Stimulated activated effector memory CD8-positive, alpha-beta T cell treated with anti-CD3 and anti-CD28 coated beads, Interleukin-12 subunit alpha, Interleukin-12 subunit beta, amount 100 ng/mL, for 72 hours (primary cell): Measurements from ENCODE around the gene OPN5.
"Not testable (repeated sequence)": the region's sequence is repeated elsewhere in the genome, so short reads cannot be mapped to it uniquely, and the experiment has no call there.

ENCODE experiments used
- ATAC-seq: fragments of 150-1000 bp; cut with Tn5 transposase; 2 replicates; pipeline ENCODE4 v1.10.0; 2021
- DNase-seq, 2 donors: peaks; one replicate each; pipeline ENCODE4 v3.0.0; 2021 to 2022; ENCODE audit warnings: low spot score in 2 of 2
- H3K27ac Mint-ChIP-seq: one replicate; pipeline ENCODE4 v1.8.0; 2022; ENCODE audit warnings: mild to moderate bottlenecking, mixed read lengths
- H3K36me3 Mint-ChIP-seq: one replicate; pipeline ENCODE4 v1.8.0; 2022; ENCODE audit warnings: mild to moderate bottlenecking, mixed read lengths
- H3K4me1 Mint-ChIP-seq: one replicate; pipeline ENCODE4 v1.8.0; 2022; ENCODE audit warnings: mixed read lengths
- H3K4me3 Mint-ChIP-seq: one replicate; pipeline ENCODE4 v1.8.0; 2022; ENCODE audit warnings: mild to moderate bottlenecking, mixed read lengths
- H3K9me3 Mint-ChIP-seq: one replicate; pipeline ENCODE4 v1.8.0; 2022; ENCODE audit warnings: mixed read lengths

The OPN5 gene

DNA sequence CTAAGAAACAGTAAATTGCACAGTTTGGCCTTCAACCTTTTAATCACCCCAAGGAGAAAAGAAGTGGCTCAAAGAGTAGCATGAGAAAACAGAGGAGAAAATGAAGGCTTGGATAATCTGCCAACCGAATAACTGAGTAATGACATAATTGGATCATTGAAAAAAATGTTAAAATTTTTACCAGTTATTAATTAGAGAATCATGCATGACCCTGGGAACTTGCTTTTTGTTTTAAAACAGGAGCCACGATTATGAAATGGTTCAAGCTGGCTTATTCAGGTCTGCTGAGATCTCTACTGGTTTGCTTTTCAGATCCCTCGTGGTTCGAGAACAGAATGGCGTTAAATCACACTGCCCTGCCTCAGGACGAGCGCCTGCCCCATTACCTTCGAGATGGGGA is at the start of gene OPN5:
OPN5 (plus strand) TSS at position 301 of the 400 bp plus-strand sequence; CDS start at position 336, 35 bp downstream.
- no peak for DNase-seq
- H3K27ac Mint-ChIP-seq = no peak within 1 kb of the TSS
- no peak within 1 kb of the TSS for H3K4me3 Mint-ChIP-seq
- peaks cover 7% of the 10 kb centered on the region for H3K4me1 Mint-ChIP-seq
- no peaks in the 10 kb centered on the region for H3K36me3 Mint-ChIP-seq
- no peak for ATAC-seq
- no peaks in the 10 kb centered on the region for H3K9me3 Mint-ChIP-seq

GRCh38 chr6:47733879-47734558 is 47.8 kb upstream of the OPN5 start:
- Mint-ChIP-seq H3K27ac (no peak overlapping the region), H3K9me3 (no peaks in the 10 kb centered on the region)

DNA sequence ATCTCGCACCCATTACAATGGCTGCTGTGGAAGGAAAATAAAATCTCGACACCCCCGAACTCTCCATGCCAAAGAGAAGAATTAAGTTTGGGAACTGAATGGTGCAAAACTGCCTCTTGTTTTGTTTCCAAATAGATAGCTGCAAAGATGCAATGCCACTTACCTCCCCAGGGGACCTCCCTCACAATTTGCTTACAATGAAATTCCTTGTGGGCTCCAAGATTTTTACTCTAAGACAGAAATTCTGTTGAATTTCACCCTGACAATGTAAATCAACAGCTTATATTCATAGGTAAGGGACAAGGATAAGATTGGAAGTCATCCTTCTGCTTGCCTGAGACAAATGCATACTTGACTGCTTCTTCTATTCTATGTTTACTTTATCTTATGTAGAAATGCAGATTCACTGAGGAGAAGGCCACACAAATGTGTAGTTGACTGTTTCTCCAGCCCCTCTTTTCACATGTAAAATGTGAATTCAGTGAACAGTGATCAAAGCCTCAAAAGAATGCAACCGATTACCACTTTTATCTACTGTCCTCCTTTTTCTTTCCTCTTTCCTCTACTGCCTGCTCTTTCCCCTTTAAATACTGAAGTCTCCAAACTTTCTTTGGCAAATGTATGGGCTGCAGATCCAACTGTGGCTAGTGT is 46.9 kb upstream of the OPN5 start:
- Mint-ChIP-seq H3K9me3 (no peaks in the 10 kb centered on the region), H3K27ac (no peak overlapping the region), H3K4me1 (no peaks in the 10 kb centered on the region), H3K36me3 (no peaks in the 10 kb centered on the region), H3K4me3 (no peak overlapping the region)
- ATAC-seq (no peak), DNase-seq (no peak)

More at GRCh38 chr6:47733879-47734558, 47.8 kb upstream of the OPN5 start:
- H3K4me3 Mint-ChIP-seq = no peak overlapping the region
- ATAC-seq (no peak), DNase-seq (no peak)
- H3K4me1 Mint-ChIP-seq = no peaks in the 10 kb centered on the region
- H3K36me3 Mint-ChIP-seq = no peaks in the 10 kb centered on the region

DNA sequence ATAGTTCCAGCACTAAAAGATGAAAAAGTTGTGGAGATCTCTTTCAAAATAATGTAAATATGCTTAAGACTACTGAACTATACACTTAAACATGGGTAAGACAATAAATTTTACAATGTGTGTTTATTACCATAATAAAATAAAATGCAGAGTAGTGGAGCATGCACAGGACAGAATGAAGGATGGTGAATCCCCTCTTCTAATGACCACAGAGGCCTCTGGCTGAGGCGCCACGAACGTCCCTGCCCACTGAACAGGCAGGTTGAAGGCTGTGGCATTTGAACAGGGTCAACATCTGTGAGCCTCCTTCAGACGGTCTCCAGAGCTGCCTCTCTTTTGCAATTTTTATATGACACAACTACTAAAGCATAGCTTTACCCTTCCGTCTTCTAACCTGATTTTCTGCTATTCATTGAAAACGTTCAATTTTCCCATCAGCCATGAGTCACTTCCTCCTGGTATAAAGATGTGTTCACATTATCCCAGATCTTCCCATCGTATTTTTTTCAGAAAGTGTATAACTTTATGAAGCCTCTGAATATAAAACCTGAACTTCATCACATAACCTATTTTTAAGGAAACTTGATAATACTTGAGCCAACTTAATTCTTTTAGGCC is 45.6 kb upstream of the OPN5 start:
- H3K4me3 Mint-ChIP-seq = no peak overlapping the region
- H3K36me3 Mint-ChIP-seq = no peaks in the 10 kb centered on the region
- DNase-seq (no peak), ATAC-seq (no peak)
- no peaks in the 10 kb centered on the region for H3K4me1 Mint-ChIP-seq
- no peaks in the 10 kb centered on the region for H3K9me3 Mint-ChIP-seq
- no peak overlapping the region for H3K27ac Mint-ChIP-seq

GRCh38 chr6:47737406-47737805 is 44.4 kb upstream of the OPN5 start:
- ATAC-seq = no peak
- Mint-ChIP-seq H3K9me3 (no peaks in the 10 kb centered on the region), H3K4me3 (no peak overlapping the region), H3K36me3 (no peaks in the 10 kb centered on the region), H3K27ac (no peak overlapping the region), H3K4me1 (no peaks in the 10 kb centered on the region)
- no peak for DNase-seq

GRCh38 chr6:47740714-47741113 is 41.1 kb upstream of the OPN5 start:
- no peak for ATAC-seq
- H3K4me3 Mint-ChIP-seq = no peak overlapping the region
- no peak overlapping the region for H3K27ac Mint-ChIP-seq
- H3K36me3 Mint-ChIP-seq = no peaks in the 10 kb centered on the region
- no peaks in the 10 kb centered on the region for H3K9me3 Mint-ChIP-seq
- DNase-seq = no peak
- no peaks in the 10 kb centered on the region for H3K4me1 Mint-ChIP-seq

DNA sequence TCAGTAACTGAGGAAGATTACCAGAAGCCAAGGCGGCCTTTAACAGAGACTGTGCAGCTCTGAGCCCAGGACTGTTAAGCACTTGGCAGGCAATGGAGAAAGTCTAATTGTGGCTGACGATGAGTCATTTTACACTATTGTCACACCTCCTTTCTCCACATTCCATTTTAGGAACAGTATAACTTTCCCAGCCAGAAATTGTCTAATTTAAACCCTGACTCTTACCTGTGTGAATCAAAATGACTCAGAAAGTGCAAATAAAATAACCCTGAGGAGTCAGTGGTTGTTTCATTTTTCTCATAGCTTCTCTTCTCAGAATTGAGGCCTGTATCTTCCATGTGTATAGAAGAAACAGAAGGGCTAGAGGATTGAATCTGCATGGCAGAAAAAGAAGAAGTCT is 40.0 kb upstream of the OPN5 start:
- Mint-ChIP-seq H3K4me3 (no peak overlapping the region), H3K36me3 (no peaks in the 10 kb centered on the region), H3K9me3 (no peaks in the 10 kb centered on the region), H3K4me1 (no peaks in the 10 kb centered on the region), H3K27ac (no peak overlapping the region)
- ATAC-seq (peak; percentile 83), DNase-seq (no peak)

- no peak overlapping the region for H3K27ac Mint-ChIP-seq
- no peaks in the 10 kb centered on the region for H3K4me1 Mint-ChIP-seq
- ATAC-seq (no peak), DNase-seq (no peak)
- no peaks in the 10 kb centered on the region for H3K9me3 Mint-ChIP-seq
- no peak overlapping the region for H3K4me3 Mint-ChIP-seq
- H3K36me3 Mint-ChIP-seq = no peaks in the 10 kb centered on the region
Observed at GRCh38 chr6:47743744-47744143, 38.1 kb upstream of the OPN5 start.

- DNase-seq, H3K36me3 Mint-ChIP-seq, H3K27ac Mint-ChIP-seq, H3K4me1 Mint-ChIP-seq, H3K4me3 Mint-ChIP-seq, ATAC-seq, H3K9me3 Mint-ChIP-seq: not testable (repeated sequence)
Observed at GRCh38 chr6:47745269-47745668, 36.6 kb upstream of the OPN5 start.

- ATAC-seq (no peak), DNase-seq (no peak)
- H3K4me3 Mint-ChIP-seq = no peak overlapping the region
- no peaks in the 10 kb centered on the region for H3K9me3 Mint-ChIP-seq
- H3K4me1 Mint-ChIP-seq = no peaks in the 10 kb centered on the region
- H3K27ac Mint-ChIP-seq = no peak overlapping the region
- H3K36me3 Mint-ChIP-seq = no peaks in the 10 kb centered on the region
Observed at GRCh38 chr6:47749757-47750156, 32.1 kb upstream of the OPN5 start.

- Mint-ChIP-seq H3K9me3 (no peaks in the 10 kb centered on the region), H3K27ac (no peak overlapping the region), H3K36me3 (no peaks in the 10 kb centered on the region), H3K4me3 (no peak overlapping the region), H3K4me1 (no peaks in the 10 kb centered on the region)
- no peak for DNase-seq
- no peak for ATAC-seq
Observed at GRCh38 chr6:47752801-47753200, 29.0 kb upstream of the OPN5 start.

GRCh38 chr6:47759364-47759763 is 22.5 kb upstream of the OPN5 start:
- H3K36me3 Mint-ChIP-seq = no peaks in the 10 kb centered on the region
- no peak for DNase-seq
- no peak overlapping the region for H3K27ac Mint-ChIP-seq
- H3K4me1 Mint-ChIP-seq = no peaks in the 10 kb centered on the region
- no peaks in the 10 kb centered on the region for H3K9me3 Mint-ChIP-seq
- H3K4me3 Mint-ChIP-seq = no peak overlapping the region
- ATAC-seq = no peak

DNA sequence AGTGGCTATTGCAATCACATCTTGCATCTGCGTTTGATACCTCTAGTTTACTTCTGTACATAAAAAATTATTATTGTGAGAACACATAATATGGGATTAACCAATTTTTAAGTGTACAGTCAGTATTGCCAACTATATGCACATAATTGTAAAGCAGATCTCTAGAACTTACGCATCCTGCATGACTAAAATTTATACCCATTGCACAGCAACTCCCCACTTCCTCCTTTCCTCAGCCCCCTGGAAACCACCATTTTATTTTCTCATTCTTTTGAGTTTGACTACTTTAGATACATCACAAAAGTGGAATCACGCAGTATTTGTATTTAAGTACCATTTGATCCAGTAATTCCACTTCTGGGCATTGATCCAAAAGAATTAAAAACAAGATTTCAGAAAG is 19.3 kb upstream of the OPN5 start:
- Mint-ChIP-seq H3K9me3 (peaks cover 3% of the 10 kb centered on the region), H3K27ac (no peak overlapping the region), H3K4me3 (no peak overlapping the region), H3K36me3 (no peaks in the 10 kb centered on the region), H3K4me1 (no peaks in the 10 kb centered on the region)
- DNase-seq (no peak), ATAC-seq (no peak)

DNA sequence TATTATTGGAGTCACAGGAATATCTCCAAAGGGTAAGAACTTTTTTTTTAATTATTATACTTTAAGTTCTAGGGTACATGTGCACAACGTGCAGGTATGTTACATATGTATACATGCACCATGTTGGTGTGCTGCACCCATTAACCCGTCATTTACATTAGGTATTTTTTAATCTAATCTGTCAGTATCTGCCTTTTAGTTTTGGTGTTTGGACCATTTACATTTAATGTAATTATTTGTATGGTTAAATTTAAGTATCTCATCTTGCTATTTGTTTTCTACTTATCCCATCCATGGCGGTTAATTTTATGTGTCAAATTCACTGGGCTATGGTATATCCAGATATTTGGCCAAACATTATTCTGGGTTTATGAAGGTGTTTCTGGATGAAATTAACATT is 15.4 kb upstream of the OPN5 start:
- H3K4me1 Mint-ChIP-seq = no peaks in the 10 kb centered on the region
- ATAC-seq = no peak
- H3K27ac Mint-ChIP-seq = no peak overlapping the region
- H3K4me3 Mint-ChIP-seq = no peak overlapping the region
- no peaks in the 10 kb centered on the region for H3K36me3 Mint-ChIP-seq
- no peak for DNase-seq
- H3K9me3 Mint-ChIP-seq = peaks cover 3% of the 10 kb centered on the region

GRCh38 chr6:47767102-47767501 is 14.7 kb upstream of the OPN5 start:
- ATAC-seq (no peak), DNase-seq (no peak)
- Mint-ChIP-seq H3K27ac (no peak overlapping the region), H3K36me3 (no peaks in the 10 kb centered on the region), H3K4me3 (no peak overlapping the region), H3K9me3 (peaks cover 3% of the 10 kb centered on the region), H3K4me1 (no peaks in the 10 kb centered on the region)

DNA sequence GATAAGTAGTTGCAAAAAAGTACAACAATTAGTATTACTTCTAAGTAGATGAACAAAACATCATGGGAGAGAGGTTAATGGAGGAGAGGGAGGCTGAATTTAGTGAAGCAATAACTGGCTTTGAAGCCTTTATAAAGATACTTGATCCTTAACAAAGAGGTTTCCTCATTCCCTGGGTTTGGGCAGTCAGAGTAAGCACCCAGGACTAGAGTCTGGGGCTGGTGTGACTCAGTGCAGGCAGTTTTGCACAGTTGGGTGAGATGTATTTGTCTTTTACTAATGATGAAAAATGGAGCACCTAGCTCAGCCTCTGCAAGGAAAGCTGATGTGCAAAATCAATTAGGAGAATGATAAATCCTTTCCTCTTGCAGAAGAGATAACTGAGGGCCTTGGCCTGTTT is 11.8 kb upstream of the OPN5 start:
- H3K27ac Mint-ChIP-seq = no peak overlapping the region
- H3K36me3 Mint-ChIP-seq = no peaks in the 10 kb centered on the region
- H3K9me3 Mint-ChIP-seq = peaks cover 3% of the 10 kb centered on the region
- no peak overlapping the region for H3K4me3 Mint-ChIP-seq
- H3K4me1 Mint-ChIP-seq = no peaks in the 10 kb centered on the region
- DNase-seq = no peak
- no peak for ATAC-seq
